Keratinocyte (primary cell): ENCODE measurements around the gene DCAF8. TPM values are rescaled to one million over a fixed set of nuclear protein-coding genes. Genes with fewer than 3 reads are reported as not detected.

Source experiments
- DNase-seq: peaks from one replicate; pipeline ENCODE4 v3.0.0-alpha.2; 2011; ENCODE audit warnings: low read depth, missing footprints, low spot score
- FAIRE-seq: peaks from 2 replicates; lab custom pipeline; 2011; peaks lifted over from hg19 to GRCh38; lab: Jason Lieb, UNC
- H2AFZ ChIP-seq: 2 replicates; pipeline ENCODE4 v1.6.0; 2012; ENCODE audit warnings: low read length, control low read depth, inconsistent platforms; ENCODE audit not compliant: control insufficient read depth
- H3K27ac ChIP-seq: 2 replicates; pipeline ENCODE4 v1.5.1; 2011; ENCODE audit warnings: low read length; ENCODE audit not compliant: control insufficient read depth, insufficient read depth
- H3K27me3 ChIP-seq: 3 replicates; pipeline ENCODE4 v1.6.0; 2011; ENCODE audit warnings: low read length; ENCODE audit not compliant: control insufficient read depth, insufficient read depth; ENCODE audit errors: extremely low read depth
- H3K36me3 ChIP-seq, 2 experiments: 2 replicates in 1 of 2; 3 replicates in 1 of 2; pipeline ENCODE4 v1.5.1; 2011; ENCODE audit warnings: low read length in 2 of 2, mild to moderate bottlenecking in 1 of 2; ENCODE audit not compliant: control insufficient read depth in 2 of 2, insufficient read depth in 2 of 2; ENCODE audit errors: extremely low read depth in 1 of 2
- H3K4me1 ChIP-seq: 3 replicates; pipeline ENCODE4 v1.5.1; 2011; ENCODE audit warnings: low read length; ENCODE audit not compliant: control insufficient read depth, insufficient read depth; ENCODE audit errors: extremely low read depth
- H3K4me2 ChIP-seq: 3 replicates; pipeline ENCODE4 v1.6.0; 2011; ENCODE audit warnings: low read depth, low read length; ENCODE audit not compliant: control insufficient read depth, insufficient read depth; ENCODE audit errors: extremely low read depth
- H3K4me3 ChIP-seq, 3 experiments: fragments of 200-600 bp in 1 of 3; sonication (generic) in 1 of 3; 2 replicates in 2 of 3; 3 replicates in 1 of 3; pipeline ENCODE4 v1.5.1; 2011 to 2016; ENCODE audit warnings: low read length in 3 of 3, mild to moderate bottlenecking in 3 of 3, control low read depth in 2 of 3, inconsistent platforms in 1 of 3, low read depth in 1 of 3, mixed read lengths in 1 of 3, mixed run types in 1 of 3, moderate library complexity in 1 of 3; ENCODE audit not compliant: control insufficient read depth in 2 of 3, insufficient read depth in 2 of 3; ENCODE audit errors: extremely low read depth in 1 of 3
- H3K79me2 ChIP-seq: 2 replicates; pipeline ENCODE4 v1.6.0; 2012; ENCODE audit warnings: low read length; ENCODE audit not compliant: control insufficient read depth, insufficient read depth
- H3K9ac ChIP-seq: 3 replicates; pipeline ENCODE4 v1.6.0; 2011; ENCODE audit warnings: low read length; ENCODE audit not compliant: control insufficient read depth, insufficient read depth; ENCODE audit errors: extremely low read depth
- H3K9me1 ChIP-seq: 3 replicates; pipeline ENCODE4 v1.6.0; 2011; ENCODE audit warnings: low read length; ENCODE audit not compliant: control insufficient read depth, insufficient read depth; ENCODE audit errors: extremely low read depth
- H3K9me3 ChIP-seq: 2 replicates; pipeline ENCODE4 v1.5.1; 2012; ENCODE audit warnings: low read depth, low read length; ENCODE audit not compliant: control insufficient read depth
- H4K20me1 ChIP-seq: 3 replicates; pipeline ENCODE4 v1.6.0; 2011; ENCODE audit warnings: low read length; ENCODE audit not compliant: control insufficient read depth, insufficient read depth; ENCODE audit errors: extremely low read depth
- EZH2 ChIP-seq: IDR thresholded peaks from one replicate; pipeline ENCODE4 v1.6.1; 2012; ENCODE audit warnings: inconsistent platforms, mild to moderate bottlenecking, low read length, moderate library complexity
- dilution Hi-C: fragments of 300-500 bp; cut with MboI; formaldehyde crosslinking; loops from one replicate; pipeline ENCODE4 v1.7.0; 2020; ENCODE audit warnings: low sequenced_read_pairs; ENCODE audit not compliant: extremely low pct_ligation_motif_present
- polyA plus RNA-seq, 5 experiments: library from polyadenylated mRNA; depleted of rRNA in 3 of 5; stranded (reverse) in 3 of 5; stranded (forward) in 1 of 5; unstranded in 1 of 5; fragments of >200 nt; gene quantifications; 1 replicate in 1 of 5; 2 replicates in 3 of 5; 3 replicates in 1 of 5; pipeline versions ENCODE4 v1.2.1 to v1.2.3, GENCODE V29; 2011 to 2012; ENCODE audit warnings: missing spikeins in 2 of 5, low read depth in 1 of 5, low replicate concordance in 1 of 5
- TF ChIP-seq, protein P1 (sequence below), 3 experiments: IDR thresholded peaks in 1 of 3; conservative IDR thresholded peaks in 1 of 3; optimal IDR thresholded peaks in 1 of 3; 2 replicates in 2 of 3; 3 replicates in 1 of 3; pipeline versions ENCODE3 to v1.5.1; 2011; ENCODE audit warnings: low read length in 3 of 3, mild to moderate bottlenecking in 3 of 3, moderate library complexity in 2 of 3, control low read depth in 1 of 3, inconsistent platforms in 1 of 3; ENCODE audit not compliant: insufficient read depth in 2 of 3; ENCODE audit errors: extremely low read depth in 1 of 3

Gene DCAF8
- polyA plus RNA-seq, 1 donor (not counting 4 experiments of a cell fraction or from before 2014, with no cell fraction given): 81.2 TPM

DNA sequence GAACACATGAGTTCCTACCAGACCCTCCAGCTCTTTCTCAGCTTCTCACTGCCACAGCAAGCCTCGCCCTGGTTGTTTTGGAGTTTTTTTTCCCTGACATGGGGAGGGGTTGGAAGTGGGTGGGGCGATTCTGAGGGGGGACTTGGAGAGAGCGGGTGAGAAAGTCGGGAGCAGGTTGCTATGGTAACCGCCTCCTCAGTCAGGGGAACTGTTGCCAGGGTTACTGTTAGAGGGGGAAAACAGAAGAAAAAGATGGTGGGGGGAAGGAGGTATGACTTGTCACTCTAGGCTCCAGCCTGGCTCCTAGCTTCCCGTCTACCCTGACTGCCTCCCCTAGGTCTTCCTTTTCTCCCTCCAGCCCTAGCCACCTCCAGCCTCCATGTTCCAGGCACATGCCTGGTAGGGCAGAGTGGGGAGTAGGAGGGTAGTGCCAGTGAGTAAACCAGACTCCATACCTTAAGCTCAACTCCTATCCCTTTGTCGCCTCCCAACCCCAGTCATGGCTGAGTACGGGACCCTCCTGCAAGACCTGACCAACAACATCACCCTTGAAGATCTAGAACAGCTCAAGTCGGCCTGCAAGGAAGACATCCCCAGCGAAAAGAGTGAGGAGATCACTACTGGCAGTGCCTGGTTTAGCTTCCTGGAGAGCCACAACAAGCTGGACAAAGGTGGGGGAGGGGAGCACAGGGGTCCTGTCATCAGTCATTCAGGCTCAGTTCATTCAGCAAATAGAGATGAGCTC is 51.1 kb downstream of the DCAF8 start:
- H3K9ac ChIP-seq: no peak overlapping the region

DNA sequence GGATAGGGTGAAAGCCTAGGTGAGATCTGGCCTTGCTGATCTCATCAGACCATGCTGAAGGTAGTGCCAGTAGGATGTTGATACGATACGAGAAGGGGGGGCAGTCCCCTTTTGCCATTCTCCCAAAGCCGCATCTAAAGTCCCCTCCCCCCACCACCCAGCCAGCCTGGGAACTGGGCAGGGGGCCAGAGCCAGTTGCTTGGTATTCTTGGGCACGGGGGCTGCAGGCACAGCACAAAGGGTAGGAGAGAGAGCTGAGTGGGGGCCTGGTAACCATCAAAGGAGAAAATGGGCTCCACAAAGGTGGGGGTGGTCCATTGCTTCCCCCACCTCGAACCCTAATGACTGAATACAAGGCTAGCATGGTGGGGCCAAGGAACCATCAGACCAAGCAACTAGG is 51.8 kb downstream of the DCAF8 start:
- no peak for FAIRE-seq
- Histone ChIP-seq H3K27me3 (no peaks in the 10 kb centered on the region), H3K79me2 (peaks cover 54% of the 10 kb centered on the region), H3K4me3 (no peak overlapping the region), H3K27ac (no peak overlapping the region), H3K36me3 (peaks cover 53 to 64% of the 10 kb centered on the region in 2 experiments), H3K4me2 (no peak overlapping the region), H2AFZ (no peak overlapping the region), H4K20me1 (peaks cover 7% of the 10 kb centered on the region), H3K9ac (no peak overlapping the region), H3K9me3 (no peaks in the 10 kb centered on the region), H3K9me1 (no peaks in the 10 kb centered on the region), H3K4me1 (peaks cover 14% of the 10 kb centered on the region)
- TF ChIP-seq EZH2: no peak
- TF ChIP-seq, protein P1, sequence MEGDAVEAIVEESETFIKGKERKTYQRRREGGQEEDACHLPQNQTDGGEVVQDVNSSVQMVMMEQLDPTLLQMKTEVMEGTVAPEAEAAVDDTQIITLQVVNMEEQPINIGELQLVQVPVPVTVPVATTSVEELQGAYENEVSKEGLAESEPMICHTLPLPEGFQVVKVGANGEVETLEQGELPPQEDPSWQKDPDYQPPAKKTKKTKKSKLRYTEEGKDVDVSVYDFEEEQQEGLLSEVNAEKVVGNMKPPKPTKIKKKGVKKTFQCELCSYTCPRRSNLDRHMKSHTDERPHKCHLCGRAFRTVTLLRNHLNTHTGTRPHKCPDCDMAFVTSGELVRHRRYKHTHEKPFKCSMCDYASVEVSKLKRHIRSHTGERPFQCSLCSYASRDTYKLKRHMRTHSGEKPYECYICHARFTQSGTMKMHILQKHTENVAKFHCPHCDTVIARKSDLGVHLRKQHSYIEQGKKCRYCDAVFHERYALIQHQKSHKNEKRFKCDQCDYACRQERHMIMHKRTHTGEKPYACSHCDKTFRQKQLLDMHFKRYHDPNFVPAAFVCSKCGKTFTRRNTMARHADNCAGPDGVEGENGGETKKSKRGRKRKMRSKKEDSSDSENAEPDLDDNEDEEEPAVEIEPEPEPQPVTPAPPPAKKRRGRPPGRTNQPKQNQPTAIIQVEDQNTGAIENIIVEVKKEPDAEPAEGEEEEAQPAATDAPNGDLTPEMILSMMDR (optimal IDR thresholded peaks at IDR 0.05 in 1 of 3, IDR thresholded peaks at IDR 0.05 in 1 of 3, conservative IDR thresholded peaks at IDR 0.05 in 1 of 3; ENCODE audit: extremely low read depth in 1 of 3, insufficient read depth in 2 of 3, low read length in 3 of 3): no peak
- DNase-seq: no peak
- dilution Hi-C loops: no loop called here

More for the DNA sequence above, 51.1 kb downstream of the DCAF8 start:
- Histone ChIP-seq H3K4me2 (no peak overlapping the region), H3K4me1 (peaks cover 14% of the 10 kb centered on the region), H3K27me3 (no peaks in the 10 kb centered on the region), H2AFZ (no peak overlapping the region), H3K9me1 (no peaks in the 10 kb centered on the region), H3K79me2 (peaks cover 49% of the 10 kb centered on the region), H3K36me3 (peaks cover 60 to 67% of the 10 kb centered on the region in 2 experiments), H3K9me3 (no peaks in the 10 kb centered on the region), H3K27ac (no peak overlapping the region), H3K4me3 (no peak overlapping the region), H4K20me1 (peaks cover 7% of the 10 kb centered on the region)
- dilution Hi-C loops: no loop called here
- FAIRE-seq (no peak), DNase-seq (no peak)
- TF ChIP-seq, protein P1 (optimal IDR thresholded peaks at IDR 0.05 in 1 of 3, IDR thresholded peaks at IDR 0.05 in 1 of 3, conservative IDR thresholded peaks at IDR 0.05 in 1 of 3; ENCODE audit: extremely low read depth in 1 of 3, insufficient read depth in 2 of 3, low read length in 3 of 3): no peak
- no peak for TF ChIP-seq EZH2
